ENCODE measurements around the gene SELPLG.
A peak's percentile ranks its signal among the peaks of the same experiment; 100 is the strongest.
"Not testable (repeated sequence)": the region's sequence is repeated elsewhere in the genome, so short reads cannot be mapped to it uniquely, and the experiment has no call there.

SELPLG gene

GRCh38 chr12:108638141-108638827, 4.6 kb upstream of the SELPLG start:
- DNase-seq (ENCODE audit: low spot score), result peak; percentile 85

DNA sequence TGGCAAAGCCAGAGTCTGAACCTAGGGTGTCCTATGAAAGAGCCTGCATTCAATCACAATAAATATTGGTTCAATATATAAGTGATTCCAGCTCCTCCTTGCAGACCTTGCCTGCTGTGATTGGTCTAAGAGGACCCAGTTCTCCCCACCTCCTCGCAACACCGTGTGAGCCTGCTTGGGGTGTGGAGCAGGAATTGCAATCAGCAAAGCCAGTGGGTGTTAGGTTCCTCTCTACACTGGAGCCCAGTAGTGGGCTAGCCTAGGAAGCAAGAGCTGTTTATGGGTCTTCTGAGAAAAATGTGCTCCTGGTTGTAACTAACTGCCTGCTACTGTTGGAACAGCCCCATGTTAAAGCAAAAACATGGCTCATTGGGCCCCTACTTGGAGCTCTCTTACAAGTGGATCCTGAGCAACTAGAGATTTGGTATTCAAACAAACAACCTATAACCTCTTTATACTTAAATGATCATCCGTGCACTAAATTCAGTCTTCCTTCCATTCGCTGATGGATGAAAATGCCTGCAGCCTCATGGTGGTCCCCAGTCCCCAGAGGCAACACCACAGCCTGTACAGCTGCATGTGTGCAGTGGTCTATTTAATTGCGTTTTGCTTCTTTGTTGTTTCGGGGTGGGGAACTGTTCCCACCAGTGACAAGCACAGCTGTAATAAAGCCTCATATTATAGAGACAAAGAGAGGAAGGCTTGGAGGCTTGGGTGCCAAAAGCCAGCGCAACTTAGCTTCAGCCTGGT, 3.7 kb upstream of the SELPLG start:
- DNase-seq (ENCODE audit: low spot score), result no peak

GRCh38 chr12:108635997-108636808, 2.5 kb upstream of the SELPLG start:
- DNase-seq (ENCODE audit: low spot score), result no peak

GRCh38 chr12:108635201-108635996, 1.7 kb upstream of the SELPLG start:
- no peak for DNase-seq (ENCODE audit: low spot score)

GRCh38 chr12:108634341-108634751, 652 bp upstream of the SELPLG start:
- no peak for DNase-seq (ENCODE audit: low spot score)

DNA sequence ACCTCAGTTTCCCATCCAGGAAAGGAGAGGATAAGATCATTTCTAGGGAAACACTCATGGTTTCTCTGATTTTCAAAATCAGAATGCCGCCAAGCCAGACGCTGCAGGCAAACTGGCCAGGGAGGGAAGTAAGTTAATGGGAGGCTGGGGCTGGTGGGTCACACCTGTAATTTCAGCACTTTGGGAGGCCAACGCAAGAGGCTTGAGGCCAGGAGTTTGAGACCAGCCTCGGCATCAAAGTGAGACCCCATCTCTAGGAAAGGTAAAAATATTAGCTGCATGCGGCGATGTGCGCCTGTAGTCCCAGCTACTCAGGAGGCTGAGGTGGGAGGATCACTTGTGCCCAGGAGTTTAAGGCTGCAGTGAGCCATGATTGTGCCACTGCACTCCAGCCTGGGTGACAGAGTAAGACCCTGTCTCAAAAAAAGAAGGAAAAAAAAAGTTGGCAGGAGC, 587 bp downstream of the SELPLG start:
- no peak for DNase-seq (ENCODE audit: low spot score)

DNA sequence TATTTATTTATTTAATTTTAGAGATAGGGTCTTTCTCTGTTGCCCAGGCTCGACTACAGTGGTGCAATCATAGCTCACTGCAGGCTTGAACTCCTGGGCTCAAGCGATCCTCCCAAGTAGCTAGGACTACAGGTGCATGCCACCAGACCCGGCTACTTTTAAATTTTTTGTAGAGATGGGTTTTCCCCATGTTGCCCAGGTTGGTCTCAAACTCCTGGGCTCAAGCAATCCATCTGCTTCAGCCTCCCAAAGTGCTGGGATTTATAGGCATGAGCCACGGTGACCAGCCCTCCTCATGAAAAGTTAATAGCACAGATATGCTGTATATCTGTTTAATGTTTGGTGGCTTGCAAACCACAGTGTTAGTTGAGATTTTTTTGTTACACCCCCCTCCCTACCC, 2.4 kb downstream of the SELPLG start:
- DNase-seq (ENCODE audit: low spot score), result not testable (repeated sequence)

GRCh38 chr12:108630481-108631207, 3.0 kb downstream of the SELPLG start:
- DNase-seq (ENCODE audit: low spot score), result no peak

- no peak for DNase-seq (ENCODE audit: low spot score)
These were observed 3.7 kb downstream of the SELPLG start for GRCh38 chr12:108629824-108630476.

DNA sequence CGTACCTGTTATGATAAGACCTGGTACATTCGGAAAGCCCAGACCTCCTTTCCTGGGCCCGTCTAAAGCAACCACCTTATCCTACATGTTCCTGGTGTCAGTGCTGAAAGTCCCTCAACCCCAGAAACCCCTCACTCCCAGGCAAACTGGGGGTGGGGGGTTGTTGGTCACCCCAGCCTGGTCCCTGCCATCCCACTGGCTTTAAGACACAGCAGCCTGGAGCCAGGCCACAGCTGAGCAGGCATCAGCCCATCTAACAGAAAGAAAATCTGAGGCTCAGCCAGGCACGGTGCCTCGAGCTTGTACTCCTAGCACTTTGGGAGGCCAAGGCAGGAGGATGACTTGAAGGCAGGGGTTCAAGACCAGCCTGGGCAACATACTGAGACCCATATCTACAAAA, 4.5 kb downstream of the SELPLG start:
- no peak for DNase-seq (ENCODE audit: low spot score)

DNA sequence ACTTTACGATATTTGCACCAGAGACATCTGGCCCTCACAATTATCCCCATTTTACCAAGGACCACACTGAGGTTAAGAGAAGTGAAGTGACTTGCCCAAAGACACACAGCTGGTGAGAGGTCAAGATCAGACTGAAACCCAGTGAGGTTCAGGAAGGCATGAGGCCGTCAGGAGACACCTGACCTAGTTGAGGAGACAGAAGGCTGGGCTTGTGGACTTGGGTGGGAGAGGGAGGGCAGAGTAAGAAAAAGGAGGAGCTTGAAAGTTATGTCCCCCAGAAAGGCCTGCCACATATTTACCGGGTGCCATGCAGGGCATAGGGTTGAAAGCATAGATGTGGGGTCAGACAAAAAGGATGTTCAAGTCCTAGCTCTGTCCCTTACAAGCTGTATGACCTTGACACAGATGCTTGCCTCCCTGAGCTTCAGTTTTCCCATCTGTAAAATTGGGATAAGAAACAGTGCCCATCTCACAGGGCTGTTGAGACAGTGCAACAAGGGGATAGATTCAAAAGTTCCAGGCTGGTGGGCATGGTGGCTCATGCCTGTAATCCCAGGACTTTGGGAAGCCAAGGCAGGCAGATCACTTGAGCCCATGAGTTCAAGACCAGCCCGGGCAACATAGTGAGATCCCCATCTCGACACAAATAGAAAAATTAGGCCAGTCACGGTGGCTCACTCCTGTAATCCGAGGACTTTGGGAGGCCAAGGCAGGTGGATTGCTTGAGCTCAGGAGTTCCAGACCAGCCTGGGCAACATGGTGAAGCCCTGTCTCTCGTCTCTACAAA, 6.4 kb downstream of the SELPLG start:
- no peak for DNase-seq (ENCODE audit: low spot score)

GRCh38 chr12:108625228-108625627, 8.5 kb downstream of the SELPLG start:
- DNase-seq (ENCODE audit: low spot score), result no peak

DNA sequence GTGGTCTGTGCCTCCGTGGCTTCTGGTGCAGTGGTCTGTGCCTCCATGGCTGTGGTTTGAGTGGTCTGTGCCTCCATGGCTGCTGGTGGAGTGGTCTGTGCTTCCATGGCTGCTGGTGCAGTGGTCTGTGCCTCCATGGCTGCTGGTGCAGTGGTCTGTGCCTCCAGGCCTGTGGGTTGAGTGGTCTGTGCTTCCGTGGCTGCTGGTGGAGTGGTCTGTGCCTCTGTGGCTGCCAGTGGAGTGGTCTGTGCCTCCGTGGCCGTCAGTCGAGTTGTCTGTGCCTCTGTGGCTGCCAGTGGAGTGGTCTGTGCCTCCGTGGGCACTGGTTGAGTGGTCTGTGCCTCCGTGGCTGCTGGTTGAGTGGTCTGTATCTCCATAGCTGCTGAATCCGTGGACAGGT, 10.1 kb downstream of the SELPLG start:
- no peak for DNase-seq (ENCODE audit: low spot score)

DNA sequence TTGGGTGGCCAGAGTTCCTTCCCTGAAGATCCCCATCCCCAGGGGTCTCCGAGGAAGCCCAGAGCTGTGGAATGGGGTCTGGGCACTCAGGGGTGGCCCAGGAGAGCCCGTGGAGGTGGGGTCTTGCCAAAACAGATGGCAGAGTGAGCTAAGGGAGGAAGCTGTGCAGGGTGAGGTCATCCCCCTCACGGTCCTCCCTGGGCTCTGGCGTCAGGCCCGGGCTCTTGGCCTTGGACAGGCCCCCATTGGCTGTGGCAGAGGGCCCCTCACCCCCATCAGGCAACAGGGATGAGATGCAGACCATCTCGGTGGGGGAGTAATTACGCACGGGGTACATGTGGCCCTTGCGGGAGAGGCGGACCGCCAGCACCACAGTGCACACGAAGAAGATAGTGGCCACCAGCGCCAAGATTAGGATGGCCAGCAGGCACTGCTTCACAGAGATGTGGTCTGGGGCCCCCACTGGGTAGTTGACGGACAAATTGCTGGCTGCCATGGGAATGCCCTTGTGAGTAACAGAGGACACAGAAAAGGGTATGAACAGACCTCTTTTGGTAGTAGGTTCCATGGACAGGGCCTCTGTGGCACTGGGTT, 10.7 kb downstream of the SELPLG start:
- DNase-seq (ENCODE audit: low spot score), result no peak

- no peak for DNase-seq (ENCODE audit: low spot score)
These were observed 11.3 kb downstream of the SELPLG start for GRCh38 chr12:108622421-108622820.

- no peak for DNase-seq (ENCODE audit: low spot score)
These were observed 12.5 kb downstream of the SELPLG start for GRCh38 chr12:108621161-108621560.

- no peak for DNase-seq (ENCODE audit: low spot score)
These were observed 13.3 kb downstream of the SELPLG start for GRCh38 chr12:108620236-108620879.

DNA sequence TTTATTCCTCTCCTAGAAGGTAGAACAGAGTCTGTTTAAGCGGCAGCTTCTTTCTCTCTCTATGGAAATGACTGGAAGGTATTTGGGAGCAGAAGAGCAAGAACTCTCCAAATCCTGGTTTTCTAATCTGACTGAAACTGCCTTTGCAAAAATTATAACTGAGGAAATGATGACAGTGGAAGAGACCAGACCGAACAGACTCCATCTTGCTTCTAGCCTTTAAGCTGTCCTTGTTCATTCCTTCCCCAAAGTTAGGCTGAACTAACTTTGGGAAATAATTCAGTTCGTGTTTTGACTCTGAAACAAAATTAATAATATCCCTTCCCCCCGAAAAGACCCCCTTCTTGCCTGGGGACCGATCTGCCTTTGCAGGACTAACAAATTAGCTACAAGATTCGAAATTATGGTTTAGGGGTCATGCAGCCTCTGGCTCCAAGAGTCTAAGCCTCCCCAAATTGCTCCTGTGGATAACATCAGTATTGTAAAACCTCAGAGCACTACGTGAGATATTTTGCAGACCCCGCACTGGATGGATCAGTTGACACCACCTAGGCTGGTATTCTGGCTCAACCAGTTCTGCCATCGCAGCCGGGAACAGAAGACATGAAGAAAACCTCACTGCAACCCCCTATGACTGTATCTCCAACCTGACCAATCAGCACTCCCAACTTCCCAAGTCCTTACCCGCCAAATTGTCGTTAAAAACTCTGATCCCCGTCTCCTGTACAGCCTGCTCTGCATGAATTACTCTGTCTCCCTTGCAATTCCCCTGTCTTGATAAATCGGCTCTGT, 14.1 kb downstream of the SELPLG start:
- DNase-seq (ENCODE audit: low spot score), result no peak
